Progenitor cell of endocrine pancreas (in vitro differentiated cells): Measurements from ENCODE around the gene TBCE. TPM values are rescaled to one million over a fixed set of nuclear protein-coding genes. Genes with fewer than 3 reads are reported as not detected.
A peak's percentile ranks its signal among the peaks of the same experiment; 100 is the strongest.

Experiments used
- DNase-seq: peaks from one replicate; pipeline ENCODE4 v3.0.0; 2021; ENCODE audit warnings: low spot score; ENCODE audit not compliant: unreplicated experiment
- H3K27ac Mint-ChIP-seq: 2 replicates; pipeline ENCODE4 v1.8.0; 2021; ENCODE audit warnings: mild to moderate bottlenecking, moderate library complexity, mixed read lengths
- H3K27me3 Mint-ChIP-seq: 2 replicates; pipeline ENCODE4 v1.8.0; 2021; ENCODE audit warnings: mixed read lengths
- H3K36me3 Mint-ChIP-seq: 2 replicates; pipeline ENCODE4 v1.8.0; 2022; ENCODE audit warnings: mixed read lengths; ENCODE audit not compliant: insufficient read depth
- H3K4me1 Mint-ChIP-seq: 2 replicates; pipeline ENCODE4 v1.8.0; 2021; ENCODE audit warnings: low read depth, mixed read lengths
- H3K4me3 Mint-ChIP-seq: 2 replicates; pipeline ENCODE4 v1.8.0; 2021; ENCODE audit warnings: low read depth, mild to moderate bottlenecking, moderate library complexity, mixed read lengths
- H3K9me3 Mint-ChIP-seq: 2 replicates; pipeline ENCODE4 v1.8.0; 2021; ENCODE audit warnings: low read depth, mixed read lengths
- total RNA-seq: library from RNA; stranded (reverse); gene quantifications from 2 replicates; pipeline ENCODE4 v1.2.1, GENCODE V29; 2021
- TF ChIP-seq, protein P1 (sequence below): fragments of 200-600 bp; sonication (generic); IDR thresholded peaks from one replicate; pipeline ENCODE4 v1.5.0; 2021; ENCODE audit warnings: antibody characterized with exemption, mild to moderate bottlenecking; ENCODE audit not compliant: unreplicated experiment

TBCE gene
- total RNA-seq, 1 donor from 2014 or later, result 40.7 TPM

DNA sequence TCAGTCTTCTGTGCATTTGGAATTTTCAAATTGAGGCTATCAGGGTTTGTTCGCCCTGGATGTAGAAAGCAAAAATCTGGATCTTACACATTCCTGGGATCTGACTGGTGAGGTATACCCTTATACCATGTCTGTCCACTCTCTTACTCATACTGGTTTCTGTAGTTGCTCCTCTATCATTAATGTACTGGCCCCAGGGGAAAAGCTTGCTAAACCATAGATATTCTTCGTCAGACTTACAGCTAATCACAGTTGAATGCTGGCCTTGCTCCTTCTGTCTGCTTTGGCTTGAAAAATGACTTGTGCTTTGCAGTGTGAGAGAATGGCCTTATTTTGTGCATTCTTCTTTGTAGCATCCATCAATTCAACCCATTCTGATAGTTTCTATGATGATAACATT is 30.5 kb downstream of the TBCE start:
- H3K27me3 Mint-ChIP-seq, result no peaks in the 10 kb centered on the region
- no peaks in the 10 kb centered on the region for H3K9me3 Mint-ChIP-seq
- no peak for DNase-seq

DNA sequence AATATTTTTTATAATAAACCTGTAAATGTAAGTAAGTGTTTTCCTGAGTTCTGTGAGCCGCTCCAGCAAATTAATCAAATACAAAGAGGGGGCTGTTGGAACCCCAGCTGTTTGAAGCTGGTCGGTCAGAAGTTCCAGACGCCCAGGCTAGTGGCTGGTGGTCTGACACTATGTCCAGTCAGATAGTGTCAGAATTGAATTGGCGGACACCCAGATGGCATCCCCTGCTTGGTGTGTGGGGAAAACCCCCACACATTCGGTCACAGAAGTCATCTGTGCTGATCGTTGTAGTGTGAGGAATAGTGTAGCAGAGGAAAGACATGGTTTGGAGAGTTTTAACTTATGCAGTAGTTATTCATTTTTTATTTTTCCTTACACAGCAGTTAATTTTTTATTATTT is 32.4 kb downstream of the TBCE start:
- TF ChIP-seq, protein P1, sequence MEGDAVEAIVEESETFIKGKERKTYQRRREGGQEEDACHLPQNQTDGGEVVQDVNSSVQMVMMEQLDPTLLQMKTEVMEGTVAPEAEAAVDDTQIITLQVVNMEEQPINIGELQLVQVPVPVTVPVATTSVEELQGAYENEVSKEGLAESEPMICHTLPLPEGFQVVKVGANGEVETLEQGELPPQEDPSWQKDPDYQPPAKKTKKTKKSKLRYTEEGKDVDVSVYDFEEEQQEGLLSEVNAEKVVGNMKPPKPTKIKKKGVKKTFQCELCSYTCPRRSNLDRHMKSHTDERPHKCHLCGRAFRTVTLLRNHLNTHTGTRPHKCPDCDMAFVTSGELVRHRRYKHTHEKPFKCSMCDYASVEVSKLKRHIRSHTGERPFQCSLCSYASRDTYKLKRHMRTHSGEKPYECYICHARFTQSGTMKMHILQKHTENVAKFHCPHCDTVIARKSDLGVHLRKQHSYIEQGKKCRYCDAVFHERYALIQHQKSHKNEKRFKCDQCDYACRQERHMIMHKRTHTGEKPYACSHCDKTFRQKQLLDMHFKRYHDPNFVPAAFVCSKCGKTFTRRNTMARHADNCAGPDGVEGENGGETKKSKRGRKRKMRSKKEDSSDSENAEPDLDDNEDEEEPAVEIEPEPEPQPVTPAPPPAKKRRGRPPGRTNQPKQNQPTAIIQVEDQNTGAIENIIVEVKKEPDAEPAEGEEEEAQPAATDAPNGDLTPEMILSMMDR, result no peak
- H3K4me1 Mint-ChIP-seq, result peaks cover 1% of the 10 kb centered on the region
- H3K9me3 Mint-ChIP-seq, result no peaks in the 10 kb centered on the region
- H3K27me3 Mint-ChIP-seq, result no peaks in the 10 kb centered on the region
- peaks cover 6% of the 10 kb centered on the region for H3K36me3 Mint-ChIP-seq
- H3K27ac Mint-ChIP-seq, result no peak overlapping the region
- no peak overlapping the region for H3K4me3 Mint-ChIP-seq
- DNase-seq, result no peak

More for the DNA sequence above, 30.5 kb downstream of the TBCE start:
- H3K4me3 Mint-ChIP-seq, result no peak overlapping the region
- peaks cover 1% of the 10 kb centered on the region for H3K4me1 Mint-ChIP-seq
- peaks cover 6% of the 10 kb centered on the region for H3K36me3 Mint-ChIP-seq
- TF ChIP-seq, protein P1, result no peak
- peak overlapping the region; percentile 0 for H3K27ac Mint-ChIP-seq

DNA sequence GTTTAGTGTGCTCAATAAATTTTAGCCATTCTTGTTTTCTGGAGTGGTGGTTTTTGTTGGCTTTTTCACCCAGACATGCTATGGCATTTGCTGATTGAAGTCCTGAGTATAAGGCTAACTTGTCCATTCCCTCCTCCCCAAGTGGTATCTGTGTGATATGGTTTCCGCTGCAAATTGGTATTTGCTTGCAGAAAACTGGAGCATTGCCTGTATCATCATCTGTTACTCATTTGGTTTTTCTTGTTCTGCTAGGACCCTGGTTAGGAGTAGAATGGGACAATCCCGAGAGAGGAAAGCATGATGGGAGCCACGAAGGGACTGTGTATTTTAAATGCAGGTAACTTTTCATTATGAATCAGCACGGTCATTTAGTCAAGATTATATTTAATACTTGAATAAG is 34.0 kb downstream of the TBCE start:
- Mint-ChIP-seq H3K27ac (no peak overlapping the region), H3K36me3 (peaks cover 2% of the 10 kb centered on the region), H3K4me3 (no peak overlapping the region), H3K27me3 (no peaks in the 10 kb centered on the region), H3K9me3 (no peaks in the 10 kb centered on the region), H3K4me1 (peaks cover 1% of the 10 kb centered on the region)
- DNase-seq, result no peak
- TF ChIP-seq, protein P1, result no peak

DNA sequence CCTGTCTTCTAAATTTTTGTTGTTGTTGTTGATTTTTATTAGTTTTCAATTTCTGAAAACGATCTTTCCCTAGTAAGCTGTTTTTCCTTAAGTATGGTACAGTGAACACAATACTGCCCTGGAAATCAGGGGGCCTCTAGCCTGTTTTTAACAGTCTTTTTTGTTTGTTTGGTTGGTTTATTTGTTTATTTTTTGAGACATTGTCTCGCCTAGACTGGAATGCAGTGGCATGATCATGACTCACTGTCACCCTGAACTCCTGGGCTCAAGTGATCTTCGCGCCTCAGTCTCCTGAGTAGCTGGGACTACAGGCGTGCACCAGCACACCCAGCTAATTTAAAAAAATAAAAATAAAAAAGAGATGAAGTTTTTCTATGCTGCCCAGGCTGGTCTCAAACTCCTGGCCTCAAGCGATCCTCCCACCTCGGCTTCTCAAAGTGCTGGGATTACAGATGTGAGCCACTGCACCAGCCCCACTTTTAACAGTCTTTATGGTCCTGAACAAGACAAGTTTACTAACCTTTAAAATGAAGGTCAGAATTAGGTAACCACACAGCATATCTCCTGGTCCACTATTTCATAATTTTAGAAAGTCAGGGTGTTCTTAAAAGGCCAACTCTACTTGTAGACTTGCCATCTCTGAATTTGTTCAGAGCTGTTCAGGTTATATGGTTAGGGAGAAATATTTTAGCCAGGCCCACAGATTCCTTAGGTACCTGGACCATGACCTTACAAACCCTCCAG is 35.4 kb downstream of the TBCE start:
- Mint-ChIP-seq H3K27me3 (no peaks in the 10 kb centered on the region), H3K4me3 (no peak overlapping the region), H3K36me3 (no peaks in the 10 kb centered on the region), H3K27ac (peak overlapping the region; percentile 49), H3K9me3 (no peaks in the 10 kb centered on the region), H3K4me1 (peaks cover 1% of the 10 kb centered on the region)
- TF ChIP-seq, protein P1, result no peak
- no peak for DNase-seq

DNA sequence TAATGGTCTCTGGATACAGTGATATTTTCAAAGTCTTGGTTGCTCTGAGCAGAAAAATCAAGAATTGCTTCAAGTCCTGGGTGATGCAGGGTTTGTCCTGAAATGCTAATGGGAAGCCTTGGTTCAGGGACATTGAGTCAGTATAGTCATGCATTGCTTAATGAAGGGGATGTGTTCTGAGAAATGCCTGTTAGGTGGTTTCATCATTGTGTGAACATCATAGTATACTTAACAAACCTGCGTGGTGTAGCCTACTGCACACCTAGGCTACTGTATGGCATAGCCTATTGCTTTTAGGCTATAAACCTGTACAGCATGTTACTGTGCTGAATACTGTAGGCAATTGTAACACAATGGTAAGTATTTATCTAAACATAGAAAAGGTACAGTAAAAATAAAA is 36.4 kb downstream of the TBCE start:
- no peak for DNase-seq
- H3K27ac Mint-ChIP-seq, result no peak overlapping the region
- H3K36me3 Mint-ChIP-seq, result no peaks in the 10 kb centered on the region
- peaks cover 6% of the 10 kb centered on the region for H3K4me1 Mint-ChIP-seq
- no peaks in the 10 kb centered on the region for H3K27me3 Mint-ChIP-seq
- no peak overlapping the region for H3K4me3 Mint-ChIP-seq
- no peaks in the 10 kb centered on the region for H3K9me3 Mint-ChIP-seq
- TF ChIP-seq, protein P1, result no peak
